GM18867 (cell line): Measurements from ENCODE around the gene TXNDC5.
"Not testable (repeated sequence)": the region's sequence is repeated elsewhere in the genome, so short reads cannot be mapped to it uniquely, and the experiment has no call there.

Experiments used
- ATAC-seq: cut with Tn5 transposase; IDR thresholded peaks from one replicate; pipeline ENCODE4 v1.9.1; 2021; ENCODE audit warnings: mild to moderate bottlenecking, moderate library complexity; ENCODE audit not compliant: unreplicated experiment

The TXNDC5 gene

GRCh38 chr6:7897461-7898192 lies 13.0 kb downstream of the TXNDC5 start:
- ATAC-seq, result peak; percentile 63

DNA sequence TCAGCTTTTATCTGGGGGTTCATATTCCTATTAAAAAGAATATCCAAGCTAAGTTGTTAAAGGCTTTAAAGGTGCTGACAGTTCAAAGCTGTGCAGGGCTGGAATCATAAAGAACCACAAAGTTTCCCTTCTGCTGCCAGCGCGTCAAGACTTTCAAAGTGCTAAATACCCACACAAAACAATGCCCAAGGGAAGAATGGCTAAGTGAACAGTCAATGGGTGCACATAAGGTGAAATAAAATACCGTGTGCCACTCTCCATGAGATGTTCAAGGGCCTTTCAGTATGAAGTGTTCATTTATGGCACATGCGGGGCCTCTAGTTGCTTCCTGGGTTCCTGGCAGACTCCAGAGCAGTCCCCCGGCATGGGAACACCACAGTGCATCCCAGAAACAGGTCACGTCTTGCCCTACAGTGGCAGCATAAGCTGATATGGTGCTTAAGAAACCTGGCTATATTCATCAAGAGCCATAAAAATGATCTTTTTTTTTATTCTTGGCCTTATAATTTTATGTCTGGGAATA lies 14.1 kb downstream of the TXNDC5 start:
- ATAC-seq, result no peak

DNA sequence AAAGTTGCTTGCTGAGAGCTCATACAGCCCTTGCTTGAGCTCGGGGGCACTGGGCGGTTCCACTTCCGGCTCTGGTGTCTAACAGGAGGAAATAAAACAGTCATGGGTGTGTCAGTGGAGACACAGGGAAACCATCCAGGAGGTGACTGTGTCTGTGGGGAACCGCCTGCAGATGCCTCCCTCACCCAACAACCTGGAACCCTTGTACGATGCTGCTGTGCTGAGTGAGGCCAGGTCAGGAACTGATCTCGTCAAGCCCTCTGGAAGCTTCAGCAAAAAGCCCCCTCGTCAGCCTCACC lies 15.5 kb downstream of the TXNDC5 start:
- no peak for ATAC-seq

DNA sequence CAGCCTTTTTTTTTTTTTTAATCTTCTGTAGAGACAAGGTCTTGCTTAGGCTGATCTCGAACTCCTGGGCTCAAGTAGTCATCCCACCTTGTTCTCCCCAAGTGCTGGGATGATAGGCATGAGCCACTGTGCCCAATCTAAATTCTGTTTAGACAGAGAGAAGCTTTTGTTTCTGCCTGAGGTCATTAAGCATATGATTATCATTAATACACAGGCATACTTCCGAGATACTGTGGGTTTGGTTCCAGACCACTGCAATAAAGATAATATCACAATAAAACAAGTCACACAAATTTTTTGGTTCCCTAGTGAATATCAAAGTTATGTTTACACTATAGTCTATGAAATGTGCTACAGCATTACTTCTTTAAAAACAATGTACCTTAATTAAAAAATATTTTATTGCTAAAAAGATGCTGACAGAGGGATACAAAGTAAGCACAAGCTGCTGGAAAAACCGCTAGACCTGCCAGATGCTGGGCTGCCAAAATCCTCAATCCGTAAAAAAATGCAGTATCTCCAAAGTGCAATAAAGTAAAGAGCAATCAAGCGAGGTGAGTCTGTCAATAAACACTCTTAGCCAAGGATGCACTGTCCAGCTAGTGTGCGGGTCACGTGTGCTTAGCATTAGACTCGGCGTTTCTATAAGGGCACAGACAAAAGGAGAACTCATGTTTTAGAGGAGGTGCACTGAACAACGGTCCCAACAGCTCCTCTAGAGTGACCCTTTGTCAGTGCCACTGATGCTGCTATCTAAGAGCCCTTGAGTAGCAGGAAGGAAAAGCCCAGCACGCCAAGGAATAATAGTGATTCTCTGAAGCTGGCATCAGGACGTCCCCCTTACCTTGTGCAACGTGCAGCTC lies 16.1 kb downstream of the TXNDC5 start:
- no peak for ATAC-seq

DNA sequence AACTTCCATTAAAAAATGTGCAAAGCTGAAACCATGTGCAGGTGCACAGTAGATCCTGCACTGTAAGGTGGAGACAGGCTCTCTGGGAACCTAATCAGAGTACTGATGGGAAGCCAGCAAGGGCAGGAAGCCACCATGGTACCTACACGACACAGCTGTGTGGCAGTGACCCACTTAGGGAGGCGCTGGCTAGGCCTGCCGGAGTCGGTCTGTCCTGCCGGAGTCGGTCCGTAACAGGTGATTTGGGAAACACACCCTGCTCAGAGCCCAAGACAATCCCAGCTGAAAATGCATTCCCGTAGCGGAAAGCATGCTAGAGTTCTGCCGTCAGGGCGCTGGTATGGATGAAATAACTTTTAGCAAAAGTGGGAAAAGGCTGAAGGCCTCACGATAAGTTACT lies 17.2 kb downstream of the TXNDC5 start:
- no peak for ATAC-seq

DNA sequence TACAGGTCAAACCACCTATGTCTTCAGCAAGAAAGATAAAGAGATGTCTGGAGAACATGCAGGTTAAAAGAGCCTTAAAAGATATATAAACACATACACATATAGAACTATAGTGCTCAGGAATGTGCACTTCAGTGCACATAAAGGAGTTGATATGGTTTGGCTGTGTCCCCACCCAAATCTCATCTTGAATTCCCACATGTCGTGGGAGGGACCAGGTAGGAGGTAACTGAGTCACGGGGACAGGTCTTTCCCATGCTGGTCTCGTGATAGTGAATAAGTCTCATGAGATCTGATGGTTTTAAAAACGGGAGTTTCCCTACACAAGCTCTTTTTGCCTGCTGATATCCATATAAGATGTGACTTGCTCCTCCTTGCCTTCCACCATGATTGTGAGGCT lies 18.2 kb downstream of the TXNDC5 start:
- ATAC-seq, result not testable (repeated sequence)

DNA sequence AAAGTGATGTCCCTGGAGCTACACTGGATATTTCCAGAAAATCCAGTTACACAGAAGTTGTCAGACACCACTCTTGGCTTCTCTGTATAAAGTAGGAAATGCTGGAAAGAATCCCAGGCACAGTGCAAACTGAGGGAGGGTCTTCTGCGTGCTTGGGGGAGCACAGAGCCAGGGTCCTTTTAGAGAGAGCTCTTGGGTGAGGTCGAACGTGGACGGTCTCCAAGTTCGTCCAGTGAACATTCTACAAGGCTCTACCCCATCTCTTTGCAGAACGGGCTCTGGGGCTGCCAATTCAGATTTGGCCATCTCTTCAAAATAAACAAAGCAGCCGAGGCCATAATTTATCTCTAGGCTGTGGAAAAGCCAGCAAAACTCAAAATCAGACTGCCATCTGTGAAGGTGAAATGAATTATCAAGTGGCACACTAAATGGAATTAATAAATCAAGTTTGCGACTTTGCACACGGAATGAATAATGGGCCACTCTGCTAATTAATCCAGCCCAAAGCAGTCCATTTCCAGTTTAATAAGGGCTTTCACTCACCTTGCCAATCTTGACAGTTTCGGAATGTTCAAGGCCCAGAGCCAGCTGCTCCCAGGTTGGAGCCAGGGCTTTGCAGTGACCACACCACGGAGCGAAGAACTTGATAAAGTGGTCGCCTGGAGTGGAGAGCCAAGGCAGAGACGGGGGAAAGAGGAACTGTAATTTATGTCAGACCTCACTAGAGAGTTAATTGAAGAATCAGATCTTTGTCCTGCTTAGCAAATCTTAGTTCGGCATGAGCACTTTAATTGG lies 19.3 kb downstream of the TXNDC5 start:
- ATAC-seq, result no peak

DNA sequence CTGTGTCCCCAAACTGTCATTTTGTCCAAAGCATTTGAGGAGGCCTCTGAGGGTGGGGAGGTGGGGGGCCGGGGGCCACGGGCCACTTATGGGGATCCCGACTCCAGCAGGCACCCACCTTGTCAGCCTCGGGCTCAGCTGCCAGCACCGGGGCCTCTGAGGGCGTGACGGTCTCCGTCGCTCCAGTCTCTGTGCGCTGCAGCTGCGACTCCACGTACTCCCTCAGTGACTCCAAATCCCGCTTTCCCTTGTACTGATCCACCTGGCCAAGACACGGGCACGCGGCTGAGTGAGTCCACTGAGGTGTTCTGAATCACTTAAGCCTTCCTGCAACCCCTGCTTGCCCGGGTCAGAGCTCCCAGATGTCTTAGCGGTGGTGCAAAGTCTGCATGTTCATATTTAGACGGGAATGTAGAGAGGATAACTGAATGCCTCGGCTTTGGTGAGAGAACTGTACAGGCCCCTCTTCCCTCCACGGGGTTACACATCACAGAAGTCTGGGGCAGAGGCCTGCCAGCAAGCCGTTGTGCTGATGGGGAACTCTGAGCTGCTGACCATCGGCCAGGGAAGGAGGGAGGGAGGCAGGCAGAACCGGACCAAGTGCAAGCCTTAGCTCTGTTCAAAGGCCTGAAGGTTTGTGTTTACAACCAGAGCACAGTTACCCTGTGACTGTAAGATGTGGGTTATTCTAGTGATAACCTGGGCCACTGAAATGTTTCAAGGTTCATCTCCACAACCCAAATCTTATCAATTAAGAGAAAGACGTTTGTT lies 21.8 kb downstream of the TXNDC5 start:
- ATAC-seq, result no peak

DNA sequence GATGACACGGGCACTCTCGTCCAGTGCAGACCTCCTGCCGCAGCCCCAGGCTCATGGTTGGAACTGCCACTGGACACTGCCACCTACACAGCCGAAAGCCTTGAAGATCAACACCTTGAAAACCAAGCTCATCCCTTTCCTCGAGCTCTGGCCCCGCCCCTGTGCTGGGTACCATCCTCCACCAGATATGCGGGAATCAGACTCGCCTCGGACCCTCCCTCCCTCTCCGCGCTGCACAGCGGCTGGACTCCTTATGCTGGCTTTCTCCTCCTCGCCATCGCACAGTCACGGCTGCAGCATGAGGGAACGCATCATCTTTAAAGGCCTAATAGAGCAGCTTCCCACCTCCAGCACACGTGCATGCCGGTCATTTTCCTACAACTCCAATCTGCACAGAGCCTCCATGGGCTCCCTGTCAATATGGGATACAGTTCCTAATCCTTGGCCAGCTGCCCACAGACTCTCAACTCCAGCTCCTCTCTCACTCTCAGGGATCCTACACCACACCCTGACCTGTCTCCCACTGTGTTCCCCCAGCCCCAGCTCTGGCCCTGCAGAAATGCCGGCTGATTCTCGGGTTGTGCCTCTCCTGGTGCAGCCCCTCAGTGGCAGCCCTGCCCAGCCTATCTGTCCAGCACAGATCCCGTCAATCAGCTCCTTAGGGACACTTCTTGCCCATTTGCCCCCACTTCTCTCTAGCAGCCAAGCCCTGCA lies 23.2 kb downstream of the TXNDC5 start:
- no peak for ATAC-seq

GRCh38 chr6:7886132-7886531 lies 24.5 kb downstream of the TXNDC5 start:
- ATAC-seq, result no peak

- no peak for ATAC-seq
These were observed 27.2 kb downstream of the TXNDC5 start for GRCh38 chr6:7883381-7883780.

GRCh38 chr6:7882505-7883257 lies 27.9 kb downstream of the TXNDC5 start:
- no peak for ATAC-seq

- ATAC-seq, result no peak
These were observed 28.7 kb downstream of the TXNDC5 start for GRCh38 chr6:7881765-7882500.

GRCh38 chr6:7880718-7881107 lies 29.9 kb downstream of the TXNDC5 start:
- no peak for ATAC-seq

DNA sequence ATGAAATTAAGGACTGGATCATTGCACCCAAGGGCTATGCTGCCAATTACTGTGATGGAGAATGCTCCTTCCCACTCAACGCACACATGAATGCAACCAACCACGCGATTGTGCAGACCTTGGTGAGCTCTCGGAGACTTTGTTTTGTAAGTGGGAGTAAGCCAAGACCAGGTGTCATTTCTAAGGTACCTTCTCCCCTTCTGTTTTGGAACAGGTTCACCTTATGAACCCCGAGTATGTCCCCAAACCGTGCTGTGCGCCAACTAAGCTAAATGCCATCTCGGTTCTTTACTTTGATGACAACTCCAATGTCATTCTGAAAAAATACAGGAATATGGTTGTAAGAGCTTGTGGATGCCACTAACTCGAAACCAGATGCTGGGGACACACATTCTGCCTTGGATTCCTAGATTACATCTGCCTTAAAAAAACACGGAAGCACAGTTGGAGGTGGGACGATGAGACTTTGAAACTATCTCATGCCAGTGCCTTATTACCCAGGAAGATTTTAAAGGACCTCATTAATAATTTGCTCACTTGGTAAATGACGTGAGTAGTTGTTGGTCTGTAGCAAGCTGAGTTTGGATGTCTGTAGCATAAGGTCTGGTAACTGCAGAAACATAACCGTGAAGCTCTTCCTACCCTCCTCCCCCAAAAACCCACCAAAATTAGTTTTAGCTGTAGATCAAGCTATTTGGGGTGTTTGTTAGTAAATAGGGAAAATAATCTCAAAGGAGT lies 30.4 kb downstream of the TXNDC5 start:
- no peak for ATAC-seq

DNA sequence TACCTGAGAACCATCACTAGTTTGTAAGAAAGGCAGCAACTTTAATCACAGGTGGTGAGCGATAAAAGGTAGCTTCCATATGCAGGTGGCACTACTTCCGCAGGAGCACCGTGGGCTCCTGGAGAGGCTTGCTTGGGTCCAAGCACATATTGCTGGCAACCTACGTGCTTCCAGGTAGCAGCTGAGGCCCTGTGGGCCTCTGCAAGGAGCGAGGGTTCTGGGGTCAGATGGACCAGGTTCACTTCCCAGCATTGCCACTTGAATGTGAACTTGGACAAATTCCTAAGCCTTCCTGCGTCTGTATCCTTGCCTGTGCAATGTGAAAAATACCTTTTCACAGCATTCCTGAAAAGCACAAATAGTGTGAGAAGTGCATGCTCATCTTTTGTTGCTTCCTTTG lies 31.0 kb downstream of the TXNDC5 start:
- ATAC-seq, result no peak

GRCh38 chr6:7879043-7879442 lies 31.5 kb downstream of the TXNDC5 start:
- no peak for ATAC-seq

GRCh38 chr6:7878401-7878964 lies 32.1 kb downstream of the TXNDC5 start:
- ATAC-seq, result no peak
